Endothelial cell of umbilical vein (primary cell): ENCODE measurements around the gene CCDC188. TPM values are rescaled to one million over a fixed set of nuclear protein-coding genes. Genes with fewer than 3 reads are reported as not detected.

Source experiments
- BruUV-seq: library from RNA; stranded (reverse); fragments of 400-500 nt; replicated peaks from 2 replicates; lab custom pipeline; 2021; lab: Mats Ljungman, UMichigan
- CTCF ChIA-PET: fragments of 300-600, 350-600 bp; sonication (Branson Sonifier 250); formaldehyde crosslinking; loops from one replicate; lab custom pipeline; 2021; ENCODE audit warnings: antibody characterized with exemption, inconsistent platforms; lab: Charles Lee
- POLR2A ChIA-PET: fragments of 300-600, 350-600 bp; sonication (Branson Sonifier 250); formaldehyde crosslinking; loops from one replicate; lab custom pipeline; 2021; ENCODE audit warnings: antibody characterized with exemption, inconsistent platforms; lab: Charles Lee
- DNase-seq: peaks from one replicate; pipeline ENCODE4 v3.0.0-alpha.2; 2011; ENCODE audit warnings: low read depth, low spot score
- FAIRE-seq: peaks from 2 replicates; lab custom pipeline; 2011; peaks lifted over from hg19 to GRCh38; lab: Jason Lieb, UNC
- H2AFZ ChIP-seq: 2 replicates; pipeline ENCODE4 v1.6.0; 2012; ENCODE audit warnings: low read depth, low read length, control low read depth, inconsistent platforms
- H3K27ac ChIP-seq: 2 replicates; pipeline ENCODE4 v1.5.1; 2011; ENCODE audit warnings: low read depth, mild to moderate bottlenecking, control low read depth, low read length, moderate library complexity; ENCODE audit not compliant: insufficient read depth
- H3K27me3 ChIP-seq, 2 experiments: 2 replicates each; pipeline versions ENCODE4 v1.6.0 to v1.6.1; 2011; ENCODE audit warnings: low read length in 2 of 2, mixed read lengths in 1 of 2; ENCODE audit not compliant: control insufficient read depth in 2 of 2, insufficient read depth in 2 of 2
- H3K36me3 ChIP-seq, 2 experiments: 2 replicates in 1 of 2; 3 replicates in 1 of 2; pipeline ENCODE4 v1.5.1; 2011; ENCODE audit warnings: low read length in 2 of 2, mild to moderate bottlenecking in 1 of 2, moderate library complexity in 1 of 2; ENCODE audit not compliant: control insufficient read depth in 2 of 2, insufficient read depth in 2 of 2; ENCODE audit errors: extremely low read depth in 1 of 2
- H3K4me1 ChIP-seq: 3 replicates; pipeline ENCODE4 v1.5.1; 2011; ENCODE audit warnings: mild to moderate bottlenecking, low read length; ENCODE audit not compliant: control insufficient read depth, insufficient read depth; ENCODE audit errors: extremely low read depth
- H3K4me2 ChIP-seq: 2 replicates; pipeline ENCODE4 v1.6.1; 2011; ENCODE audit warnings: low read length, control low read depth, mixed read lengths; ENCODE audit not compliant: insufficient read depth
- H3K4me3 ChIP-seq, 3 experiments: fragments of 200-600 bp in 1 of 3; sonication (generic), shearing (Covaris generic) in 1 of 3; replicated peaks in 1 of 3; 2 replicates each; pipeline ENCODE4 v1.5.1; 2011 to 2016; ENCODE audit warnings: control low read depth in 3 of 3, low read length in 3 of 3, mild to moderate bottlenecking in 2 of 3, inconsistent platforms in 1 of 3, low read depth in 1 of 3, moderate library complexity in 1 of 3; ENCODE audit not compliant: insufficient read depth in 1 of 3
- H3K79me2 ChIP-seq: 2 replicates; pipeline ENCODE4 v1.6.0; 2012; ENCODE audit warnings: low read length, inconsistent platforms; ENCODE audit not compliant: control insufficient read depth, insufficient read depth
- H3K9ac ChIP-seq: replicated peaks from 2 replicates; pipeline ENCODE3; 2011; ENCODE audit warnings: low read length, control low read depth; ENCODE audit not compliant: insufficient read depth; ENCODE audit errors: extremely low read depth
- H3K9me1 ChIP-seq: replicated peaks from 3 replicates; pipeline ENCODE4 v1.6.0; 2011; ENCODE audit warnings: mild to moderate bottlenecking, low read length; ENCODE audit not compliant: control insufficient read depth, insufficient read depth; ENCODE audit errors: extremely low read depth
- H3K9me3 ChIP-seq: replicated peaks from 2 replicates; pipeline ENCODE4 v1.5.1; 2012; ENCODE audit warnings: low read length, inconsistent platforms; ENCODE audit not compliant: control insufficient read depth, insufficient read depth
- H4K20me1 ChIP-seq: replicated peaks from 2 replicates; pipeline ENCODE3; 2011; ENCODE audit warnings: mild to moderate bottlenecking, low read length; ENCODE audit not compliant: control insufficient read depth, insufficient read depth; ENCODE audit errors: extremely low read depth
- CTCF ChIP-seq, 2 donors: IDR thresholded peaks; 1 replicate in 1 of 2; 2 replicates in 1 of 2; pipeline ENCODE4 v1.5.1; 2011; ENCODE audit warnings: low read length in 2 of 2, mild to moderate bottlenecking in 2 of 2, moderate library complexity in 2 of 2, control low read depth in 1 of 2, inconsistent platforms in 1 of 2, low read depth in 1 of 2; ENCODE audit not compliant: insufficient read depth in 1 of 2; ENCODE audit errors: extremely low read depth in 1 of 2
- EZH2 ChIP-seq: IDR thresholded peaks from 2 replicates; pipeline ENCODE4 v1.6.1; 2012; ENCODE audit warnings: borderline replicate concordance, low read depth, mild to moderate bottlenecking, moderate library complexity, low read length, inconsistent platforms; ENCODE audit not compliant: severe bottlenecking
- FOS ChIP-seq: IDR thresholded peaks from 2 replicates; pipeline ENCODE4 v1.6.1; 2011; ENCODE audit warnings: mild to moderate bottlenecking, low read length, moderate library complexity, borderline replicate concordance; ENCODE audit not compliant: insufficient read depth
- GATA2 ChIP-seq: IDR thresholded peaks from 2 replicates; pipeline ENCODE4 v1.7.0; 2011; ENCODE audit warnings: low read depth, mild to moderate bottlenecking, moderate library complexity, mixed read lengths, low read length; ENCODE audit not compliant: insufficient read length, insufficient read depth
- JUN ChIP-seq: IDR thresholded peaks from 2 replicates; pipeline ENCODE4 v1.6.1; 2011; ENCODE audit warnings: borderline replicate concordance, low read depth; ENCODE audit not compliant: insufficient read length, insufficient read depth
- MAX ChIP-seq: IDR thresholded peaks from 2 replicates; pipeline ENCODE4 v1.6.1; 2011; ENCODE audit not compliant: insufficient read depth, insufficient read length
- MYC ChIP-seq: IDR thresholded peaks from one replicate; pipeline ENCODE4 v1.6.1; 2011; ENCODE audit warnings: mild to moderate bottlenecking, low read depth, low read length
- POLR2A ChIP-seq: IDR thresholded peaks from 2 replicates; pipeline ENCODE4 v1.6.1; 2012; ENCODE audit warnings: low read depth, mild to moderate bottlenecking, control low read depth, low read length
- POLR2AphosphoS5 ChIP-seq: IDR thresholded peaks from 2 replicates; pipeline ENCODE4 v1.6.1; 2012; ENCODE audit warnings: low read depth, mild to moderate bottlenecking, control low read depth, low read length, moderate library complexity; ENCODE audit not compliant: insufficient read depth
- dilution Hi-C: fragments of 300-500 bp; cut with MboI; formaldehyde crosslinking; loops from one replicate; pipeline ENCODE4 v1.15.0; 2019; ENCODE audit warnings: low sequenced_read_pairs; ENCODE audit not compliant: extremely low pct_ligation_motif_present
- intact Hi-C: fragments of 100-400 bp; cut with micrococcal nuclease; formaldehyde crosslinking; loops from one replicate; pipeline ENCODE4 v1.10.0; 2022
- polyA plus RNA-seq, 4 experiments: library from polyadenylated mRNA; depleted of rRNA in 3 of 4; stranded (reverse) in 3 of 4; unstranded in 1 of 4; fragments of >200 nt; gene quantifications; 2 replicates each; pipeline versions ENCODE4 v1.2.1 to v1.2.3, GENCODE V29; 2011 to 2012; ENCODE audit warnings: missing spikeins in 1 of 4
- total RNA-seq: library from RNA; stranded (reverse); gene quantifications from 2 replicates; pipeline ENCODE4 v1.2.3, GENCODE V29; 2021

The CCDC188 gene
- total and polyA plus RNA-seq, 2 donors (not counting 3 experiments of a cell fraction or from before 2014, with no cell fraction given) = 9.4 to 9.8 TPM

GRCh38 chr22:20166703-20167102 is 15.8 kb upstream of the CCDC188 start:
- POLR2A ChIA-PET = no interaction called here
- no peak overlapping the region for H3K27ac ChIP-seq
- no peaks in the 10 kb centered on the region for H3K79me2 ChIP-seq
- no peak overlapping the region for H3K4me3 ChIP-seq
- no peak for DNase-seq
- no peaks in the 10 kb centered on the region for H3K27me3 ChIP-seq
- no peaks in the 10 kb centered on the region for H3K4me1 ChIP-seq
- H3K4me2 ChIP-seq = no peak overlapping the region
- dilution Hi-C loops = no loop called here
- no peaks in the 10 kb centered on the region for H3K36me3 ChIP-seq
- no TSS peak for BruUV-seq
- CTCF ChIA-PET = interaction anchor here (0.6 kb wide), 1 partner anchor 10 kb away, joined by 3 read pairs; no protein-coding TSS in a partner anchor
- FAIRE-seq = no peak
- H3K9me1 ChIP-seq = no peaks in the 10 kb centered on the region
- intact Hi-C loops = no loop called here
- no peaks in the 10 kb centered on the region for H3K9me3 ChIP-seq
- H3K9ac ChIP-seq = no peak overlapping the region
- H2AFZ ChIP-seq = no peak overlapping the region
- H4K20me1 ChIP-seq = no peaks in the 10 kb centered on the region
- TF ChIP-seq POLR2A (no peak), POLR2AphosphoS5 (no peak), JUN (no peak)

- dilution Hi-C loops = no loop called here
- Histone ChIP-seq H3K4me2 (no peak overlapping the region), H4K20me1 (no peaks in the 10 kb centered on the region), H2AFZ (no peak overlapping the region), H3K9me3 (no peaks in the 10 kb centered on the region), H3K9me1 (no peaks in the 10 kb centered on the region), H3K36me3 (no peaks in the 10 kb centered on the region), H3K4me1 (no peaks in the 10 kb centered on the region), H3K27me3 (no peaks in the 10 kb centered on the region), H3K27ac (no peak overlapping the region), H3K4me3 (no peak overlapping the region), H3K79me2 (no peaks in the 10 kb centered on the region), H3K9ac (no peak overlapping the region)
- FAIRE-seq = no peak
- CTCF ChIA-PET = no interaction called here
- no peak for DNase-seq
- no TSS peak for BruUV-seq
- POLR2A ChIA-PET = no interaction called here
- no peak for TF ChIP-seq MYC
- no peak for TF ChIP-seq POLR2AphosphoS5
- TF ChIP-seq EZH2 = no peak
- no peak for TF ChIP-seq POLR2A
- no peak for TF ChIP-seq JUN
- no peak for TF ChIP-seq FOS
- no peak for TF ChIP-seq MAX
- TF ChIP-seq CTCF (IDR thresholded peaks at IDR 0.05; ENCODE audit: extremely low read depth in 1 of 2, insufficient read depth in 1 of 2, low read depth in 1 of 2, low read length in 2 of 2) = no peak
- TF ChIP-seq GATA2 = no peak
- intact Hi-C loops = no loop called here
These were observed 15.1 kb upstream of the CCDC188 start for GRCh38 chr22:20165913-20166312.
